OCI-LY3 (cell line): ENCODE results near the gene WDR5.

ENCODE experiments used
- EZH2phosphoT487 ChIP-seq: fragments of 200-600 bp; shearing (Covaris generic); IDR thresholded peaks from 2 replicates; pipeline ENCODE4 v1.6.1; 2018; ENCODE audit warnings: antibody characterized with exemption, mixed run types, low read depth
- TF ChIP-seq, protein P1 (sequence below): fragments of 200-600, 300-600 bp; sonication (generic); IDR thresholded peaks from 2 replicates; pipeline ENCODE4 v1.5.1; 2014; ENCODE audit warnings: antibody characterized with exemption, low read length, low read depth

DNA sequence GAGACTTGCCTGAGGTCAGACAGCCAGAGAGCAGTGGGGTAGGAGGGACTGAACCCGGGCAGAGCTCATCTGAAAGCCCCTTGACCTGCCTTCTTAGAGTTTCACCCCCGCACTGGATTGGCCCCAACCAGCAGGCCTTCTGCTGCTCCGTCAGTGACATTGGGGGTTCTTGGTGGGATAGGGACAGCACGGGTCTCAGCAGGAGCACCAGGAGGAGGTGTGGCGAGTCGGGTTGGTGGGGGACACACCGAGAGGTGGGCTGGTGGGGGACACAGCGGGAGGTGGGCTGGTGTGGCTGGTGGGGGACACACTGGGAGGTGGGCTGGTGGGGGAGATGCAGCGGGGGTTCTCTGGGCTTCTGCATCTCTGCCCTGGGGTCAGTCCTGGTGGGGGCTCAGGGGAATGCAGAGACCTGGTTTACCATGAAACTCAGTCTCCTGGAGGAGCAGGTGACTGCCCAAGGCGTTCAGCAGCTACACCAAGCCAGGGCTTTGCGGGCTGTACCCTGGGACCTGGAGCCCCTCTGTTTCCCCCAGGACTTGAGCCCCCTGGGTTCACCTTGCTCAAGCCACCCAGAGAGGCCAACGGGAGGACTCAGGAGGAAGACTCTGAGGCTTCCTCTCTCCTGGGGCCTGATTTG is 56.5 kb downstream of the WDR5 start:
- TF ChIP-seq, protein P1, sequence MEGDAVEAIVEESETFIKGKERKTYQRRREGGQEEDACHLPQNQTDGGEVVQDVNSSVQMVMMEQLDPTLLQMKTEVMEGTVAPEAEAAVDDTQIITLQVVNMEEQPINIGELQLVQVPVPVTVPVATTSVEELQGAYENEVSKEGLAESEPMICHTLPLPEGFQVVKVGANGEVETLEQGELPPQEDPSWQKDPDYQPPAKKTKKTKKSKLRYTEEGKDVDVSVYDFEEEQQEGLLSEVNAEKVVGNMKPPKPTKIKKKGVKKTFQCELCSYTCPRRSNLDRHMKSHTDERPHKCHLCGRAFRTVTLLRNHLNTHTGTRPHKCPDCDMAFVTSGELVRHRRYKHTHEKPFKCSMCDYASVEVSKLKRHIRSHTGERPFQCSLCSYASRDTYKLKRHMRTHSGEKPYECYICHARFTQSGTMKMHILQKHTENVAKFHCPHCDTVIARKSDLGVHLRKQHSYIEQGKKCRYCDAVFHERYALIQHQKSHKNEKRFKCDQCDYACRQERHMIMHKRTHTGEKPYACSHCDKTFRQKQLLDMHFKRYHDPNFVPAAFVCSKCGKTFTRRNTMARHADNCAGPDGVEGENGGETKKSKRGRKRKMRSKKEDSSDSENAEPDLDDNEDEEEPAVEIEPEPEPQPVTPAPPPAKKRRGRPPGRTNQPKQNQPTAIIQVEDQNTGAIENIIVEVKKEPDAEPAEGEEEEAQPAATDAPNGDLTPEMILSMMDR = no peak
- TF ChIP-seq EZH2phosphoT487 = no peak
